NCI-H1105 treated with DMSO at 0.1 percent for 48 hours (cell line): ENCODE data around the gene KDM3B.

Experiments
- DNase-seq: peaks from one replicate; lab custom pipeline; 2025; lab: John Stamatoyannopoulos, UW

The KDM3B gene

DNA sequence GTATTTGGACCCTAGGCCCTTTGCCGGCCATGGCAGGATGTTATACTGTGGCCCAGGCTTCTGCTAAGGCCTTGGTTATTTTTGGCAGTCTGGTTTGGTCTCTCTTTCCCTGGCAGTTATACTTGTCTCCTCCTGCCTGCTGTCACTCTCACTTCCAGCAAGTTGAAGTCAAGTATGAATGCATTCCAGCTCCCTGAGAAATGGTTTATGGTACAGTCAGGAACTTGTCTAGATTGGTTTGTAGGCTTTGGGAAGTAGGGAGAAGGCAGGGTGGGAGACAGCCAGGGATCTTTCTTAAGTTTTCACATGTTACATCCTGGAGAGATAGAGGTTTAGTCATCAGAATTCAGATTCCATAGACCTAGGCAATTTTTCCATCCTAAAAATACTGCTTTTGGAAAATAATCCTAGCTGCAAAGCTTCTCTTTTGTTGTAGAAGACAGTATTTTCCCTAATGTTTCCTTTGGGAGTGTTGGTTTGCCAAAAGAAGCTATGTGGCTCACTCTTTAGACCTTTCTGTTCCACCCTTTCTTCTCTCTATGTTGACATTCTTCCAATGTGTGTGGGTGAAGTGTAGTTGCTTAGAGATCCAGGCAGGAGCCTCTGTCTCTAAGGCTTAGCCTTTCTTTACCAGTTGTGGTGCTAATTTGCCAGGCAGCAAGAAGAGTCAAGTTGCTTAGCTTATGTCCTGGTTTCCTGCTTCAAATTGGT, 2.5 kb upstream of the KDM3B start:
- no peak for DNase-seq

DNA sequence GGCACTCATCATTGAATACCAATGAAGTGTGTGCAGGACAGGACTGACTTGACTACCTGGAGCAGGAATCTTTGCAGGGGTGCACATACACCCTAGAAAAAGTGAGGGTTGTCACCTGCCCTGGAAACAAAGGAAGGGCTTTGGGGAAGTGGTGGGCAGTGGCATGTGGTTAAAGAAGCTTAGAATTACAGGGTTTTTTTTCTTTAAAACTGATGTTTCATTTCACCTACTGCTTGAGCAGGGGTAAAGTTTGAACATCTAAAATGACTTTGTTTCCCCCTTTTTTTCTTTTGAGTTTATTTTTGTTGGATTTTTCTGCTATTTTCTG, 2.0 kb upstream of the KDM3B start:
- DNase-seq = no peak

DNA sequence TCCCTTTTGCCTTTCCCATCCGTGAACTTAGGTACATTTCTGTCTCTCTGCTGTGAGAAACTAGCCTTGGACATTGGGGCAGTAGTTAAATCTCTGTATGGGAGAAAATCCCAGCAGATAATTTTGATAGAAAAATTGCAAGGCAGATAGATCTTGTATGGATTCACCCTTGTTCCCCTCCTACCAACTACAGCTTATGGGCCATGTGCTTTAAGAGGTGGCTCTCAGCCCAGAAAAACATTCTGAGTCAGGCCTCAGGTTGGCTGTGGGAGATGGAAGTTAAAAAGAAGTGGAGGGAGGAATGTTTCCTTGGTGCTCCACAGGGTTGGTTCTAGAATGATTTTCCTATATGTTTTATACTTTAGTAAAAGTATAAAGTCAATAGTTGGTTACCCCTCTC, 1.4 kb upstream of the KDM3B start:
- no peak for DNase-seq

- DNase-seq = no peak
Observed at GRCh38 chr5:138351517-138351916, 968 bp upstream of the KDM3B start.

- DNase-seq = peak; percentile 28
Observed at GRCh38 chr5:138352722-138353559, 456 bp downstream of the KDM3B start.

DNA sequence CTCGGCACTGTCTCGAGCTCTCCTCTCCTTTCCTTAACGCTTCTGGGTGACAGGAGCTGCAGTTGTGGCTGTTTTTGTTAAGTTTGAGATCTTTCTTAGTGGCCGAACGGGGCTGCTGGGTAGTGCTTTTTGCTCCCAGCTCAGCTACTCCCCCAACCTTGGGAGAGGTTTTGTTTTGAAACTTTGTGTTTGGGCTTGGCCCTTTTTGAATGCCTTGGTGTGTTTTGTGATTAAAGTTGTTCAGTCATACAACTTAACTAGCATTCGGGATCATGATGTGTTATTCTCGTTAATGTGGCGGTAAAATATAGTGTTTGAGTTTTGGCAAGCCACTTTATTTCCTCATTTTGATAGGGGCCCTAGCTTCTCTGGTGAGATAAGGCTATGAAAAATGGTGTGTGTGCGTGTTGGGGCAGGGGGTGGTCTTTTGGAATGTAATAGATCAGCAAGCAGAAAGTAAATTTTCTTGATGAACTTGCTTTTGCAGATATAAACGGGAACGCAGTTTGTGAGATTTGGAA, 1.1 kb downstream of the KDM3B start:
- DNase-seq = no peak

DNA sequence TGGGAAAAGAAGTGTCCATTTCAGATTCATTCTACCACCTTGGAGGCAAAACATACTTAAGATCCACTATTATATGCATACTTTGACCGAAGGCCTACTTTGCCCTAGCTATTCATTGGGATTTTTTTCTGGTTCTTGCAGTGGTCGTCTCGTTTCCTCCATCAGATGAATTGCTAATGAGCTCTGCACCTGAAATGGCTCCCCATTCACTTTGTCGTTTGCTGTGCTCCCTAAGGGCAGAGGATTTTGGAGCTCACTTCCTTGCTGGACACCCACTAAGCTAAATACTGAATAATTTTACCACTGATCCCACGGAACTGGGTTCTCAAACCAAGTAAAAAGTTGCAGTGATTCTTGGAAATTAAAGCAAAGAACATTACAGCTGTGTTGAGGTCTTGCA, 1.9 kb downstream of the KDM3B start:
- no peak for DNase-seq

GRCh38 chr5:138354926-138355378, 2.5 kb downstream of the KDM3B start:
- no peak for DNase-seq

- DNase-seq = no peak
Observed at GRCh38 chr5:138359621-138360020, 7.1 kb downstream of the KDM3B start.

DNA sequence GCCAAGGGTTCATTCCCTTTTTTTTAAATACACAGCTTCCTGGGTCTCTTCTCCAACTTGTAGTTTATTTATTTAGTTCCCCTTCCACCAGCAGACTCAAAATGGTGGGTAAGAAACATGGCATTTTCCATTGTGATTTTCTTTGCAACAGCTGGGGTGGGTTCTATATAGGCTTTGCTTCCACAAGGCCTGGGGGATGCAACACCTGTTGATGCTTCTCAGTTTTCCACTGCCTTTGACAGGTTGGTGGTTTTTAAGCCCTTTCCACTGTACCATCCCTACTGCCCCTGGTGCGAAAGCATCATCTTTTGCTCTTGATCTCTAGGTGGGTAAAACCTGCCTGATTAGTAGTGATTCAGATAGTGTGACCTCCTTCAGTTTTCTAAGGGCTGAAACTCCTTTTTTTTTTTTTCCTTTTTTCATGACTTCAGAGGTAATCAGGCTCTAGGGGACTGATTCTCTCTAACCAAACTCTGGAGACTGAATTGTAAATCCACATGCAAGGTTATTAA, 8.5 kb downstream of the KDM3B start:
- DNase-seq = no peak

DNA sequence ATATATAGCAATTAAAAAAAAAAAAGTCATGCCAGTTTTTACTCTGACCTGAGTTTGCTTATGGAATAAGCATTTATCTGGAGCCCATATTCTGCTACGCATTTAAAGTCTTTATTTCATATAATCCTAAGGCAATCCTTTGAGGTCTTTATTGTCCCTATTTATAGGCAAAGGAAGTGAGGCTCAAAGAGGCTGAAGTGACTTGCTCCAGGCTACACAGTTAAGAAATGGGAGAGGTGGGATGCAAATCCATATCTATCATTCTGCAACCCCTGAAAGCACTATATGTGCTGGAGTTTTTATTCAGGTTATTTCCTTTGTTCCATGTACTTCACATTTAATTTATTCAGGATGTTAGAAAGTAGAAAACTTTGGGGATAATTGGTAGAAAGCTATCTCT, 12.1 kb downstream of the KDM3B start:
- DNase-seq = no peak

DNA sequence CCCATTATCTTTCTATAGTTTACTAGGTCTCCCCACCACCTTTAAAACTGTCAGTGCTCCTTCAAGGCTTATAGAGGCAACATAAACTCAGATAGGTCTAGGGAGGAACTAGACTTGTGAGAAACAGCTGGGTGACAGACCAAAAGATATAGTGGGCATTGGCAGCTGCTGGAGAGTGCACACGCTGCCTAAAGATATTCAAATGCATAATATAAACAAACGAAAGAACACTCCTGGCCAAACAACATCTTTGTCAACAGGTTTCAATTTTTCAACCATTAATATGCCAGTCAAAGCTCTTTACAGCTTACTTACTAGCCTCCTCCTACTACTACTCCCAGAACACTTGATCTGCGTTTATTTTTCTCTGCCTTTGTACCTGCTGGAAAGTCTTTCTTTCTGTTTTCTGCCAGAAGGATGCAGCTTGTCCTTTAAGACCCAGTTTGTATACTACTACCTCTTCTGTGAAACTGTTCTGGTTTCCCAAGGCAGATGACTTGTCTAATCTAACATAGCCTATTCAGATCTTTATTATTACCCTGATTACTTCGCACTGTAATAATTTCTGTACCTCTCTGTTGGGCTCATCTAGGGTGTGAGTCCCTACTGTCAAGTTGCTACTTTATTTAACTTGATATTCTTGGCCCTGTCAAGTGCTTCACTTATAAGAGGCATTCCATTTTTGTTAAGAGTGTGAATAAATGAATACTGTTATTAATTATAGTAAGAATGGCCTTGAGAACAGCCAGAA, 14.3 kb downstream of the KDM3B start:
- no peak for DNase-seq

- DNase-seq = no peak
Observed at GRCh38 chr5:138369261-138369660, 16.8 kb downstream of the KDM3B start.

DNA sequence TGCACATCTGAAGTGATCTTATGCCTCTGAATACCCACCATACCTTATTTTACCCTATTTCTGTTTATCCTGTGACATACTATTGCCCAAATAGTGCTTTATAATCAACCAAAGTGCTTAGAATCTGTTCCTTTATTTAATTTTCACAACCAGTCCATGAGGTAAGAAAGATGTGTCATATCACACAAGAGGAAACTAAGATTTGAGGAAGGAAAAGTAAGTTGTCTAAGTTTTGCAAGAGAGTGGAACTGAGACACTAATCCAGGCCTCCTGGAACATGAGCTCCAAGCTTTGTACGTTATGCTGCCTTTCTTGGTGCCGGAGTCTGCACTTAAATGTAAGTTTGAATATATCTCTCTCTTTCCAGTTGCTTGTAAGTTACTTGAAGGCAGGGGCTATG, 17.2 kb downstream of the KDM3B start:
- no peak for DNase-seq

- DNase-seq = no peak
Observed at GRCh38 chr5:138370537-138370936, 18.1 kb downstream of the KDM3B start.

DNA sequence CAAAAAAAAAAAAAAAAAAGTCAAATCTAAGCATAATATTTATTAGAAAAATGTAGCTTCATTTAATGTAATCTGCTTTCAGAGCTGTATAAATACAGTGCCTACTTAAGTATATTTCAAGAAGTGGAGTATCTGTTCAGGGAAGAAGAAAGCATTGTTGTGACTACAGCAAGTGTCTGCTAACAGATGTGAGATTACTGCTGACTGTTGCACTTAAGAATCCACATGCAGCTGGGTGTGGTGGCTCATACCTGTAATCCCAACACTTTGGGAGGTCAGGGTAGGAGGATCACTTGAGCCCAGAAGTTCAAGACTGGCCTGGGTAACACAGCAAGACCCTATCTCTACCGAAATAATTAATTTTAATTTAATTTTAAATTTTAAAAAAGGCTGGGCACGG, 19.0 kb downstream of the KDM3B start:
- DNase-seq = no peak

GRCh38 chr5:138372225-138372624, 19.7 kb downstream of the KDM3B start:
- no peak for DNase-seq

GRCh38 chr5:138372653-138373052, 20.2 kb downstream of the KDM3B start:
- no peak for DNase-seq

GRCh38 chr5:138382347-138382746, 29.9 kb downstream of the KDM3B start:
- no peak for DNase-seq

DNA sequence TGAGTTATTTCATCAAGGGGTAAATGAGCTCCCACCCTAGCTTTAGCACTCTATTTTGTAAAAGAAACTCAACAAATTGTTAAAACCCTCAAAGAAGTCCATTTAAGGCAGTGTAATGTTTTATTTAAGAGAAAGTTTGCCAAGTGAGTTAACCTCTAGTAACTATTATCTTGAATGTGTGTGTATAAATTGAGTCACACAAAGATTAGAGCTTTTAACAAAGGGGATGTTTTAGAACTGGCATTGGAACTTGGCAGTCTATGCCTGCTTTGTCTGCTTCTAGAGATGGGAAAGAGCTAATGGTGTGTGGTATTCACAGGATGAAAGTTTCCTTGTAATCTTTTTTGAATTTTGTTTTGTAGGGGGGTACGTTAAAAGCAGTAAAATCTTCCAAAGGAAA, 33.2 kb downstream of the KDM3B start:
- no peak for DNase-seq

DNA sequence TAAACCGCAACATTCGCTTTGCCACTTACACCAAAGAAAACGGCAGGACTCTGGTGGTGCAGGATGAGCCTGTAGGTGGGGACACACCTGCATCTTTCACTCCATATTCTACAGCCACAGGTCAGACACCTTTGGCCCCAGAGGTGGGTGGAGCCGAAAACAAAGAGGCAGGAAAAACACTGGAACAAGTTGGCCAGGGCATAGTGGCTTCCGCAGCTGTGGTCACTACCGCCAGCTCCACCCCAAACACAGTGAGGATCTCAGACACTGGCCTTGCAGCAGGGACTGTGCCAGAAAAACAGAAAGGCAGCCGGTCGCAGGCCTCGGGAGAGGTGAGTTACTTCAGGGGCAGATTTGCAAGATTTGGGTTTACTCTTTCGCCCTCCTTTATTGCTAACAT, 33.8 kb downstream of the KDM3B start:
- no peak for DNase-seq

DNA sequence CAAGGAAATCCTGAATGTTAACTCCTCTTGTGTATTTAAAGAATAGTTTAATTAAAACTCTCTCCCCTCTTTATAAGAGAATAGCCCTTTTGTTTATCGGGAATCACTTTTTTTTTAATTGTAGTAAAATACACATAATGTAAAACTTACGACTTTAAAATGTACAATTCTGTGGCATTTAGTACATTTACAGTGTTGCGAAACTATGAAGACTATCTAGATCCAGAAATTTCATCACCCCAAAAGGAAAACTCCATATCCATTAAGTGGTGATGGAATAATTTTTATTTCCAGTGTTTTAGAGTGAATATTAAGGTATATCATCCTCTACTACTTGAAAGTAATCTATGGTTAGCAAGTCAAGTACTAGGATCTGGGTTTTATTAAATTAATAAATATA, 36.8 kb downstream of the KDM3B start:
- DNase-seq = no peak
